IPS-NIHi7 (cell line): Measurements from ENCODE around the gene TAB2.
A peak's percentile ranks its signal among the peaks of the same experiment; 100 is the strongest.

Experiments
- DNase-seq: peaks from one replicate; pipeline ENCODE4 v3.0.0; 2012; ENCODE audit warnings: mixed read lengths; ENCODE audit errors: extremely low spot score

Gene TAB2, protein sequence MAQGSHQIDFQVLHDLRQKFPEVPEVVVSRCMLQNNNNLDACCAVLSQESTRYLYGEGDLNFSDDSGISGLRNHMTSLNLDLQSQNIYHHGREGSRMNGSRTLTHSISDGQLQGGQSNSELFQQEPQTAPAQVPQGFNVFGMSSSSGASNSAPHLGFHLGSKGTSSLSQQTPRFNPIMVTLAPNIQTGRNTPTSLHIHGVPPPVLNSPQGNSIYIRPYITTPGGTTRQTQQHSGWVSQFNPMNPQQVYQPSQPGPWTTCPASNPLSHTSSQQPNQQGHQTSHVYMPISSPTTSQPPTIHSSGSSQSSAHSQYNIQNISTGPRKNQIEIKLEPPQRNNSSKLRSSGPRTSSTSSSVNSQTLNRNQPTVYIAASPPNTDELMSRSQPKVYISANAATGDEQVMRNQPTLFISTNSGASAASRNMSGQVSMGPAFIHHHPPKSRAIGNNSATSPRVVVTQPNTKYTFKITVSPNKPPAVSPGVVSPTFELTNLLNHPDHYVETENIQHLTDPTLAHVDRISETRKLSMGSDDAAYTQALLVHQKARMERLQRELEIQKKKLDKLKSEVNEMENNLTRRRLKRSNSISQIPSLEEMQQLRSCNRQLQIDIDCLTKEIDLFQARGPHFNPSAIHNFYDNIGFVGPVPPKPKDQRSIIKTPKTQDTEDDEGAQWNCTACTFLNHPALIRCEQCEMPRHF

DNA sequence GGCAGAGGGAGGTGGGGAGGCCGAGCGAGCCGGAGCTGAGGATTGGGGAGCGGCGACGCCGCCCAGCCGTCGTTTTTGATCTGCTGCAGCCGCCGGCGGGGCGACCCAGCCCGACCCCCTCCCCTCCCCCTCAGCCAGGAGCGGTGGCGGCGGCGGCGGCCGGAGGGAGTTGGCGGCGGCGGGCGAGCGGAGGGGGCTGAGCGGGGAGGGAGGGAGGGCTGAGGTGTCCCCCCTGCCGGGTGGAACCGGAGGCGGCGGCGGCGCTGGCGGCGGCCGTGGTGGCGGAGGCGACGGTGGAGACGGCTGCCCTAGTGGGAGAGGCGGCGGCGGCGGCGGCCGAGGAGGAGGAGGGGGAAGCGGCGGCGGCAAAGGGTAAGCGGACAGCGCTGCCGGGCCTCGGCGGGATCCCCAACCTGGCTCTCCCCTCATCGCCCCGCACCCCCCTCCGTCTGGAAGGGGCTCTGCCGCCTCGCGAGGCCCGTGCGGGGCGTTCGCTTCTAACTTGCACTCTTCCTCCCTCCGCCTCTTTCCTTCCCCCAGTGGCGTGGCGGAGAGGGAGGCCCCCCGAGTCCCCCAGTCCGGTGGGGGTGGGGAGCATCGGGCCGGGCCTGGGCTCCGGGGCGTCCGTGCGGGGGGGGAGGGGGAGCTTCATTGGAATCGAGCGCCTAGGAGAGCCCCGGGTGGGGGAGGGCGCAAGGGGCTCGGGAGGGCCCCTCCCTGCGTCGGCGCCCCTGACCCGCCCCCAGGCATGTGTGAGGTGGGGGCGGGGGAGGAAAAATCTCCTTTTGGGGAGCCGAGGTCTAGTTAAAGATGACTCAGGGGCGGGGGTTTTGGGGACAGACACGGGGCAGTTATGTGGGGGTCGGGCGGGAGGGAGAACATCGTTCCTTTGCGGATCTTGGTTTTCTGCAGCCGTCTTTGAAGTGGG, at the start of gene TAB2:
TSS of gene TAB2 (plus strand) at position 69 of the 928 bp plus-strand sequence. CDS start 52,286 bp downstream, outside the sequence.
- DNase-seq, result peak; percentile 34

DNA sequence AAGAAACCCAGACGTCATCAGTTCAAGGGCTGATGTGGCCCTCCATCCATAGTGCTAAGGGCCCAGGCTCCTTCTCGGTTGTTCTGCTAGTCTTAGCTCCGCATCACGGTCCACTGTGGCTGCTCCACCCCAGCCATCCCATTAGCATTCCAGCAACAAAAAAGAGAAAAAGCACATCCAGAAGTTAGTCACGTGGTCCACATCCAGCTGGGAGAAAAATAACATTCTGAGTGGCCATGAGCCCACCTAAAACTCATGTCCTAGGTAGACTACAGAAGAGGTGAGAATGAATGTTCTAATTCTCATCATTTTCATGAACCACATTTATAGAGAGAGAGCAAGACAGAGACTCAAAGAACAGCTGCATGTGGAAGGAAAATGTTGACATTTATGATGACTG, 49.4 kb upstream of the TAB2 start:
- DNase-seq, result no peak

DNA sequence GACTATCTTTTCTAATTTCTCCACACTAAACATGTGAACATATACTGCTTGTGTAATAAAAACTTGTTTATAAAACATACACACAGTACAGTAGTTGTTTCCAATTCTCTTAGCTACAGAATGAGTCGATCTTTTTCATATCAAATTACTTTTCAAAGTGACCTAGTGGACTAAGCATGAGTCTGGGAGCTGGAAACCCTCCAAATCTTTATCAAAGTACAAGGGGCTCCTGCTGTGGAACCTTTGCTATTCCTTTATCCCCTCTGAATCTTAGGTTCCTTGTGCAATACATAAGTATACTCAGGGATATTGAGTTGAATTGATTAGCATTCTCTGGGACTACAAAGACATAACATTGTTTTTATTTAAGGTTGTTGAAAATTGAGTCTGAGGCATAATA, 48.7 kb upstream of the TAB2 start:
- no peak for DNase-seq

DNA sequence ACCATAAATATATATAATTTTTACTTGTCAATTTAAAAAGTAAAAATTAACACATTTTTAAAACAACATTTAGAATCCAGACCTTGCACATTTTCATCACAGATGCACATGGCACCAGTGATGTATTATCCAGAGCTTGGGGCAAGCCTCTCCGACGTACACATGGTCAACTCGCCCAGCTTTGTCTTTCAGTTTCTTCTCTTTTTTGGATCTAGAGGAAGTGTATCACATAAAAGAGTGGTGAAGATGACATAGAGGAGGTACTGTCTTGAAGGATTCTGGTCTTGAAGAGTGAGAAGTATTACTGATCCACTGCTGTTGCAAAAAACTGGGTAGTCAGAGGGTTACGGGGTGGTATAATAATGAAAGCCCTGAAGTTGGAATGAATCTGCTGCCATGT, 46.9 kb upstream of the TAB2 start:
- DNase-seq, result no peak

DNA sequence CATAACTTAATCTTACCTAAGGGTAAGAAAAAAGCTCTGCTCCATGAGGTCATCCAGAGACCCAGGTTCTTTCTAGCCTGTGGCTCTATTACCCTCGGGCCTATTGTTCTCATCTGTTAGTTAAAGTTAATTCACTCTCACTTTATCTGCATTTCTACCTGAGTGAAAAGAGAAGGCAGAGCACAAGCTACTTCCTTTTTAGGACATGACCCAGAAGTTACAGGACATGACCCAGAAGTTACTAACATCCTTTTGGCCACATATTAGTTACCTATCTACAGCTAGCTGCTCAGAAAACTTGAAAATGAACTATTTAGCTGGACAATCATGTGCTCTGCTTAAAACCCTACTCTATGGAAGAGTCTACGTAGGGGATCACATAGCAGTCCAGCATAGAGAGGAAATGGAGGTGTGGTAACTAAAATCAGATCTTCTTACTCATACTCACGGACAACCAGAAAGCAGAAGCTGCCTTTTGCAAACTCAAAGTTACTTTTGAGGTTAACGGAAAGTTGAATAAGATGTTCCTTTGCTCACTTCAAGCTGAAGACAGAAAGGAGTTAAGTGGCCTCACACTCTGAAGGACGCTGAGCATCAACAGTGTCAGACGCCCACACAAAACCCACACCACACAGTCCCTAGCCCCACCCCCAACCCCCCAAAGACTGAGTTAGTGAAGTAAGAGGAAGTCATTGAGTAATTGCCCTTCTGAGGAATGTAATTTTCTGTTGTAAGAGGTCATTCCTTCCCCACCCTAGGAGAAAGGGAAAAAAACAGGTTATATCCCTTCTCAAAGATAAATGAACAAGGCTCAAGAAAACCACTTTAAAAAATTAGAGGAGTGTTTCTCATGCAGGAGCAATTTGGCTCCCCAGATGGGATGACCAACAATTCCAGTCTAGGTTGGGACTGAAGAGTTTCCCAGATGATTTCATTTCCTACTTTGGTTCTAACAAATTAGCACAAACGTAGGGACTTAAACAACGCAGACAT, 45.9 kb upstream of the TAB2 start:
- DNase-seq, result no peak

DNA sequence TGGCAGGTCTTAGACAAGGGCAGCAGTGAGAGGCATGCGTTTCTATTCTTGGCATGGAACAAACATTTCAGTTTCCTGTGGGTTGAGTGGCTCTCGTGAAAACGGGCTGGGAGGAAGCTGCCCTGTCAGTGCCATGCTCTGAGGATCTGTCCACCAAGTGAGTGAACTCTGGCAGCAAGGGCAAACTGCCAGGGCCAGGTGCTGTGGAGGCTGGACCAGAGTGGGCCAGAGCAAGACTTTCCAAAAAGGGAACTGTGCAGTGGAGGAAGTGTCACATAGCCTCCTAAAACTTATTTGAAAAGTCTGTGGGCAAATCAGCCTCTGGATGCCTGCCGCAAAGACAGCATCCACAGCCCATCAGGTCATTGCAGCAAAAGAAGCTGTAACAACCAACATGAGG, 44.2 kb upstream of the TAB2 start:
- no peak for DNase-seq

DNA sequence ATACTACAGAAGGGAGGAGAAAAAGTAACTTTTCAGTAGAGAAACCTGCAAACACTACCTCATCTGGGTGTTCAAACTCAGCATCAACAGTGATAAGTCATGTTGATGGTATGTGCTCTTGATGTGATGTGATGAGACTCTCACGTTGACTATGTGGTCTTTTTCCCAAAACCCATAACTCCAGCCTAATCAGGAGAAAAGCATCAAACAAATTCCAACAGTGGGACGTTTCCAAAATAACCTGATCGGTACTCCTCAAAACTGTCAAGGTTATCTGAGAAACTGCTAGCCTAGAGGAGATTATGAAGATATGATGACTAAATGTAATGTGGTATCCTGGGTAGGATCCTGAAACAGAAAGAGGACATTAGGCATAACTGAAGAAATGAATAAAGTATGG, 41.9 kb upstream of the TAB2 start:
- no peak for DNase-seq

DNA sequence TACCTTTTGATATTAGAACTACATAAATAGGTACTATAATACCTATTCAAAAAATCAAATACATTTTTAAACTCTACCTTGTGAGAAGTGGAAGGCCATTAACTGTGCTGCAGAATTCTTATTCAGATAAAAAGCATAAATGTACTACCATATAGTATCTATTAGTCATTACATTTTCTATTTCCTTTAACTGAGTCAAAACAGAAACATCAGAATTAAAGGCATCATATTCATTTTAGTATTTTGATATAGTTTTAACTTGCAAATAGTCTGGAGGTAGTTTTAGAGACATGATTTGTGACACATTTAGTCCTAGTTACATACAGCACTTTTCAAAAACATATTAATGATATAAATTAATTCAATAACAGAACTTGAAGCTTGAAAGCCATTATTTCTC, 39.9 kb upstream of the TAB2 start:
- DNase-seq, result no peak

DNA sequence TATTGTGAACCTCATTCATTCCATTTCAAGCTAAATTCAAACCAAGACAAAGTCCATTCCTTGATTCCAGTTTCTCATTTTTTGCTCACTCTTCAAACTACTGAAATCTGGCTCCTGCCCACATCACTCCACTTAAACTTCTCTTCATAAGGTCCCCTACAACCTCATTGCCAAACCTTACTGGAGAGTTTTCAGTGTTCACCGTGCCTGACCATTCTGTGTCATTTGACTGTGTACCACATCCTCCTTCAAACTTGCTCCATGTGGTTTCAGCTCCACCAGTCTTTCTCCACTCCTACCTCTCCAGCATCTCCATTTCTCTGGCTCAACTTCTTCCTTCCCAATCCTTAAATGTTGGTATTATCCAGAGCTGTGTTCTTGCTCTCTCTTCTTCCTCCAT, 38.5 kb upstream of the TAB2 start:
- DNase-seq, result no peak

DNA sequence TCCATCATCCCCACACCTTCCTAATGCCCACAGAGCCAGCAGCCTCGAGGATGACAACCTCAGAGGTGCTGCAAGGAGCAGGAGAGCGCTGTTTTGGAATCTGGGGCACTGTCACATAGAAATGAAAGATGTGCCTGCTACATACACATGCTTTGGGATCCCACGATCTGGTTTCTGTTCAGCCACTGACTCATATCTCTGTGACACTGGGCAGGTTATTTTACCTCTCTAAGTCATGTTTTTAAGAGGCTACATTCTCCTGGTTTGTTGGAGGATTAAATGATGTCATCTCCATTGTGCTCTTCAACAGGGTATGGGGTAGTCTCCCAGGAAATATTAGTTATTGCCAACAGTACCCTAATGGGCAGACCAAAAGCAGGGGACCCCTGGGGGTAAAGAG, 32.6 kb upstream of the TAB2 start:
- DNase-seq, result no peak

DNA sequence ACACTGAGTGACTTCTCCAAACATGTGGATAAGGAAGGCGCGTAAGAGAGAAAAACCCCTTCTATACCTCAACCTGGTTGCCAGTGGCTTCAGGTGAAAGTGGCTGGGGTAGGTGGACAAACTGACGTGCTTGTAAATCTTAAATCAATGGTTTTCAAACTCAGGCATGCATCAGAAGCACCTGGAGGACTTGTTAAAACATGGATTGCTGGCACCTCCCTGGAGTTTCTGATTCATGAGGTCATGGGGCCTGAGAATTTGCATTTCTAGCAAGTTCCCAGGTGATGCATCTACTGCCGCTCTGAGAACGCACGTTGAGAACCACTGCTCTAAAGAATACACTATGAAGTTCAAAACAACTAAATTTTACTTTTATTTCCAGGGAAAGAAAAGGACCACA, 31.9 kb upstream of the TAB2 start:
- DNase-seq, result no peak

DNA sequence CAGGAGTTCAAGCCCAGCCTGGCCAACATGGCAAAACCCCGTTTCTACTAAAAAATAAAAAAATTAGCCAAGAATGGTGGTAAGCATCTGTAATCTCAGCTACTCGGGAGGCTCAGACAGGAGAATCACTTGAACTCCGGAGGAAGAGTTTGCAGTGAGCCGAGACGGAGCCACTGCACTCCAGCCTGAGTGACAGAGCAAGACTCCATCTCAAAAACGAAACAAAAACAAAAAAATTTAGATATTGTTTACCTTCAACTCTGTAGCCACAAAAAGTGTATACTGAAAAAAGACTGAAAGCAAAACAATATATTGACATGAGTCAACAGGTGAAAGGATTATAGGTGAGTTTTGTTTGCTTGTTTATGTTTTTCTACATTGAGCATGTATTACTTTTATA, 30.6 kb upstream of the TAB2 start:
- DNase-seq, result no peak

DNA sequence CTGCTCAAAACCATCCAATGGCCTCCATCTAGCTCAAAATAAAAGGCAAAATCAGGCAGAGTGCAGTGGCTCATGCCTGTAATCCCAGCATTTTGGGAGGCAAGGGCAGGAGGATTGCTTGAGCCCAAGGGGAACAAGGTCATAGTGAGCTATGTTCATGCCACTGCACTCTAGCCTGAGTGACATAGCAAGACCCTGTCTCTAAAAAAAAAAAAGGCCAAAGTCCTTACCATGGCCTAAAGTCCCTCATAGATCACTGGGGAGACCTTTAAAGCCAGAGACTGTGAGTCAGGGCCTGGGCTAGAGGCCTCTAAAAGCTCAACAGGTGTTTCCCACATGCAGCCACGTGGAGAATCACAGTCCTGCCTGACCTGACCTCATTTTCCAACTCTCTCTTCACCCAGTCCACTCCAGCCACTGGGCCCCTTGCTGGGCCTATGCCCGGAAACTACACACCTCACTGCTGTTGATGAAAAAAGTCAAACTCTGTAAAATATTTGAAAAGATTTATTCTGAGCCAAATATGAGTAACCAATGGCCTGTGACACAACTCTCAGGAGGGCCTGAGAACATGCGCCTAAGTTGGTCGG, 28.2 kb upstream of the TAB2 start:
- no peak for DNase-seq

DNA sequence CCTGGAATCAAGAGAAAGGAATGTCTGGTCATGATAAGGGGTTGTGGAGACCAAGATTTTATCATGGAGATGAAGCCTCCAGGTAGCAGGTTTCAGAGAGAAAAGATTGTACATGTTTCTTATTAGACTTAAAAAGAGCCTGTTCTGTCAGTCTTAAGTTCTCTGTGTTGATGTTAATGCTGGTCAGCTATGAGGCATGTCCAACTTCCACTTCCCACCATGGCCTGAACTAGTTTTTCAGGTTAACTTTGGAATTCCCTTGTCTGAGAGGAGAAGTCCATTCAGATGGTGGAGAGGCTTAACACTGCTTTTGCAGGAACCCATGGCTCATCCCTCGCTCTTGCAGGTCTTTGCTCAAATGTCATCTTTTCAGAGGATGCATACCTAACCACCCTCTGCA, 27.5 kb upstream of the TAB2 start:
- no peak for DNase-seq

DNA sequence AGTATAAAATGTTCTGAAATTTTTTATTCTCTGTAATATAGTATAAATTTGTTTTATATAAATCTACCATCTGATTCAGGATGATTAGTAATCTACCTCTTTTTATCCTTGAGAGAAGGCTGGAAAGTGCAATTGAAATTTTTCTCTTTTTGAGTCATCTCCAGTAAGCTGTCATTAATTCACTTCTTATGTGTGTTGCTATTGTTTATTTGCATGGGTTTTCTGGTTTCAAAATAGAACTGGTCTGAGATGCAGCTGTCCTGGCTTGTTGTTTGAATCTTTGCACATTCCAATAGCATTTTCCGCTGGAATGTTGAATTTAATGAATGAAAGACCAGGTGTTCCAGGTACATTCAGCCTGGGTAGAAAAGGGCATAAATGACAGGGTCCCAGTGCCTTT, 24.3 kb upstream of the TAB2 start:
- DNase-seq, result no peak

DNA sequence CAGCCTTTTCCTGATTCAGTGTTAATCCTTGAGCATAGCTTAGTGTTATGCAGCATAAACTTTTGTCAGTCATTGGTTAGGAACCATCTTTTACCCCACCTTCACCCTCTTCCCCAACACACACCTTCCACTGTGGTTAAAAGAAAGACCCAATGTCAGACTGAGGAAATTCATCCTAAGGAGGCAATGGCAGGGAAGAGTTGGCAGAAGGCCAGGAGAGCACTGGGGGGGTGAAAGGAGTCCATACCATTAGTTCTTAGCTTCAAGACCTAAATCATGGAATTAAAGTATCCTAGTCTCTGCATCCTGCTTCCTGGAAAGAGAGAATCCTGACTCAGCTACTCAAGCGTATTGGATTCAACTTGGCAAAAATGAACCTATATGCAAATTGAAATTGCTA, 16.9 kb upstream of the TAB2 start:
- DNase-seq, result no peak

DNA sequence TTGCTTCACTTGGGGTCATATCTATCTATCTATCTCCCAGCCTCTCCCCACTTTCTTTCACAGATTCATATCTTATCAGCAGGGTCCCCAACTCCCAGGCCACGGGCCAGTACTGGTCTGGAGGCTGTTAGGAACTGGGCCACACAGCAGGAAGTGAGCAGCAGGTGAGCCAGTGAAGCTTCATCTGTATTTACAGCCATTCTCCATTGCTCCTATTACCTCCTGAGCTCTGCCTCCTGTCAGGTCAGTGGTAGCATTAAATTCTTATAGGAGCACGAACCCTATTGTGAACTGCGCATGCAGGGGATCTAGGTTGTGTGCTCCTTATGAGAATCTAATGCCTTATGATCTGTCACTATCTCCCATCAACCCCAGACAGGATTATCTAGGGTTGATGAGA, 14.8 kb upstream of the TAB2 start:
- no peak for DNase-seq

DNA sequence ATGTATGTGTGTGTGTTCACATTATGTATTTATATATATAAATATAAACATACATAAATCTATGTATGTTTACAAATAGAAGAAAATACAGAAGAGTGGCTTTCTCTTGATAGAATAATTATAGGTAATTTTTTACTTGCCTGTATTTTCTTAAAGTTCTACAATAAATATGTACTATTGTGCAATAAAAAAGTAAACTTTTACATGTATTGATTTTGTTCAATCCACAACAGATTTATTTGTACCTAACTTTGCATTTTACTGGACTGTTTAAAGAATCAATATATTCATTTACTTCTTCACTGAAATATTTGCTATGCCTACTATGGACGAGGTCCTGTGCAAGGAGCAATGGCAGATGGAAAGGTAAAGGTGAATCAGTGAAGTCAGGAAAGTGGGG, 14.0 kb upstream of the TAB2 start:
- no peak for DNase-seq

DNA sequence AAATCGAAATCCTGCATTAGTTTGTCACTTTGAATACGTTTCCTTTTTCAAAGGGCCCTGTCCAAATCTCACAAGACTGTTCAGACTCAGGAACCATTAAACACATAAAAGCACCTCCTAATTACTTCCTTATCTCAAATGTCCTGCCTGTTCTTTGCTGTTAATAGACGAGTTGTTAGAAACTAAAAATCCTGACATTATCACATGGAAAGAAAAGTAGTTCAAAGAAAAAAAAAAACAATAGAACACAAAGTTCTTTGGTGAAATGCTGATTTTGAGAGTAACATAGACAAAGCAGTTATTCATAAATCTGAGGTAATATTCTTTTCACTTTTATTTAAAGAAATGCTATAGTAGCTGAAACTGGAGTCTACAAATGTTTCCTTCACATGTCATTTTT, 12.1 kb upstream of the TAB2 start:
- DNase-seq, result no peak

DNA sequence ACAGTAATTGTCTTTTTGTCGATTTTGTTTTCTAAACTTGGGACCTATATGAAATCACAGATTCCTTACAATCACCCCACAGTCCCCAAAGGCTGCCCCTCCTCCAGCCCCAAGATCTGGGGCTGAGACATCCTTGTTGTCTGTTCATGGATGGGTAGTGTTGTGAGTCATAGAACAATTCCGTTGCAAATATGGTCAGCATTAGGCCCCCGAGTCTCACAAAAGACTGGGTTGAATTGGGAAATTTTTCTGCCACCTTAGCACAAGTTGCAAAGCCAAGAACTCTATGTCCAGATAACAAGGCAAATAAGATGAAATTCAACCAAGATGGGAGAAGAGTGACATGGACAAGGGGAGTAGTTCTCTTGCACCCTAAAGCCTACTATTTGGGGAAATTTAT, 10.5 kb upstream of the TAB2 start:
- no peak for DNase-seq

DNA sequence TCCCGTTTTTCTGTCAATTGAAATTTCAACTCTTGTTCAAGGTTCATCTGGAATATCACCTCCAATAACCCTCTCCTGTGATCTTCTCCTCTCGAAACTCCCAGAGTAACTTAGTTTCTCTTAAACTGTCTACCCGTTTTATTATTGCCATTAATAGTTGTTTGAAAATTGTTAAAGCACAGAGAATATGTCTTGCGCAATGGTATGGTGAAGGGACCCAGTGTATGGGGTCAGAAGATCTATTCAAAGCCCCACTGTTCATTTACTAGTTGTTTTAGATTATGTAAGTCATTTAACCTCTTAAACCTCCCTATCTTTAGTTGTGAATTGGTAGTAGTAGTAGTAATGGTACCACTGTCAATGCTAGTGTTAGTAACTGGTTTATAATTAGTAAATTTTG, 6.2 kb upstream of the TAB2 start:
- no peak for DNase-seq
